ENCODE results near the gene ZMYND11. TPM values are rescaled to one million over a fixed set of nuclear protein-coding genes. Genes with fewer than 3 reads are reported as not detected.

Gene ZMYND11
- total and polyA plus RNA-seq, 9 of the 15 experiments (the other 6 are each of a cell fraction or from before 2014, with no cell fraction given): 2.7 to 13.8 (median 8.8) TPM

DNA sequence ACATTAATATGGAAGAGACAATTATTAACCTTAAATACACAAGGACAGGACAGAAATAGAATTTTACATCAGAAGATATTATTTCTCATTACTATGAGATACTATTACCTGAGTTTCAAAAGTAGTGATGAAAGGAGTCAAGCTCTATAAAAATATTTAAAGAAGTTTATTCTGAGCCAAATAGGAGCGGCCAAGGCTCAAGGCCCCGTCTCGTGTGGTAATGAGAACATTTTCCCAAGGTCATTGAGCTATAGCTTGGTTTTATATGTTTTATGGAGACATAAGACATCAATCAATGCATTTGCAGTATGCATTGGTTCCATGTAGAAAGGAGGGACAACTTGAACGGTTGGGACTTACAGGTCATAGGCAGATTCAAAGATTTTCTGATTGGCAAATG is 29.4 kb upstream of the ZMYND11 start:
- TF ChIP-seq DNMT1 (IDR thresholded peaks at IDR 0.05) (no peak), ZSCAN32 (CRISPR knock-in tag; IDR thresholded peaks at IDR 0.05) (no peak), MIER1 (IDR thresholded peaks at IDR 0.05; ENCODE audit: low read depth) (no peak), ELF4 (CRISPR knock-in tag; IDR thresholded peaks at IDR 0.05) (no peak), ZSCAN29 (IDR thresholded peaks at IDR 0.05) (no peak), ZNF239 (CRISPR knock-in tag; IDR thresholded peaks at IDR 0.05) (no peak), ZNF124 (CRISPR knock-in tag; IDR thresholded peaks at IDR 0.05) (no peak), ZKSCAN1 (IDR thresholded peaks at IDR 0.05; ENCODE audit: low read depth, low read length) (no peak), ELF1 (tag; IDR thresholded peaks at IDR 0.05) (no peak), ZNF699 (CRISPR knock-in tag; IDR thresholded peaks at IDR 0.05; ENCODE audit: insufficient replicate concordance) (no peak), FOXA1 (IDR thresholded peaks at IDR 0.05; ENCODE audit: borderline replicate concordance) (no peak), ZFPM2 (CRISPR knock-in tag; IDR thresholded peaks at IDR 0.05) (no peak), NFIX (CRISPR knock-in tag; IDR thresholded peaks at IDR 0.05; ENCODE audit: low read depth) (no peak), ZNF354B (CRISPR knock-in tag; IDR thresholded peaks at IDR 0.05) (no peak), ZNF445 (CRISPR knock-in tag; IDR thresholded peaks at IDR 0.05; ENCODE audit: low read depth) (no peak), CREM (IDR thresholded peaks at IDR 0.05; ENCODE audit: low read depth) (no peak), KLF10 (CRISPR knock-in tag; IDR thresholded peaks at IDR 0.05) (no peak)
- TF ChIP-seq, protein P1, sequence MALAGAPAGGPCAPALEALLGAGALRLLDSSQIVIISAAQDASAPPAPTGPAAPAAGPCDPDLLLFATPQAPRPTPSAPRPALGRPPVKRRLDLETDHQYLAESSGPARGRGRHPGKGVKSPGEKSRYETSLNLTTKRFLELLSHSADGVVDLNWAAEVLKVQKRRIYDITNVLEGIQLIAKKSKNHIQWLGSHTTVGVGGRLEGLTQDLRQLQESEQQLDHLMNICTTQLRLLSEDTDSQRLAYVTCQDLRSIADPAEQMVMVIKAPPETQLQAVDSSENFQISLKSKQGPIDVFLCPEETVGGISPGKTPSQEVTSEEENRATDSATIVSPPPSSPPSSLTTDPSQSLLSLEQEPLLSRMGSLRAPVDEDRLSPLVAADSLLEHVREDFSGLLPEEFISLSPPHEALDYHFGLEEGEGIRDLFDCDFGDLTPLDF (CRISPR knock-in tag; IDR thresholded peaks at IDR 0.05): no peak
- no peak overlapping the region for H2AFZ ChIP-seq (ENCODE audit: low read depth, low read length)
- no peaks in the 10 kb centered on the region for H3K9me3 ChIP-seq (replicated peaks; ENCODE audit: control insufficient read depth, insufficient read depth, low read depth, low read length)
- H3K27me3 ChIP-seq (ENCODE audit: control insufficient read depth in 2 of 2, insufficient read depth in 2 of 2, low read length in 2 of 2): peaks cover 4 to 8% of the 10 kb centered on the region in 2 experiments; a peak in 3 of 5 replicates
- WGBS (ENCODE audit: insufficient coverage, low coverage, missing lambda C conversion rate): 4% methylated on average over 4 of the region's 4 CpGs
- no TSS peak for BruUV-seq (replicated peaks)
- H3K4me3 ChIP-seq: no peak overlapping the region
- H3K9ac ChIP-seq (ENCODE audit: insufficient read depth in 1 of 2, low read depth in 2 of 2, low read length in 2 of 2): no peak overlapping the region
- in situ Hi-C loops (cut with MboI): no loop called here
- no peaks in the 10 kb centered on the region for H3K9me1 ChIP-seq (ENCODE audit: control insufficient read depth, insufficient read depth, low read length)
- no peak for ATAC-seq
- DNase-seq (ENCODE audit: extremely low read depth in 1 of 4, low spot score in 3 of 4): no peak
- no peak overlapping the region for H3K4me2 ChIP-seq (ENCODE audit: insufficient read depth, low read length)
- ChIA-PET CTCF (ENCODE audit: low intra/inter-chr PET ratio) (no interaction called here), POLR2A (no interaction called here)
- no peak overlapping the region for H3K27ac ChIP-seq (ENCODE audit: extremely low read depth, low read depth, low read length)
- intact Hi-C loops (cut with micrococcal nuclease): no loop called here
- no peaks in the 10 kb centered on the region for H3K36me3 ChIP-seq (ENCODE audit: control insufficient read depth, insufficient read depth, low read length)
- H4K20me1 ChIP-seq (replicated peaks; ENCODE audit: control insufficient read depth, insufficient read depth, low read length): no peaks in the 10 kb centered on the region
- no peaks in the 10 kb centered on the region for H3K79me2 ChIP-seq (ENCODE audit: control insufficient read depth, insufficient read depth, low read length)
- peaks cover 0 to 4% of the 10 kb centered on the region in 2 experiments; a peak in 1 of 5 replicates for H3K4me1 ChIP-seq (replicated peaks in 1 of 2; ENCODE audit: control insufficient read depth in 2 of 2, insufficient read depth in 2 of 2, low read length in 2 of 2)
- FAIRE-seq: no peak

Measured in K562 (cell line).